IMR-90 (cell line): ENCODE data around the gene MSH2. TPM values are rescaled to one million over a fixed set of nuclear protein-coding genes. Genes with fewer than 3 reads are reported as not detected.

ENCODE experiments used
- ATAC-seq: fragments of 200-7000 bp; cut with Tn5 transposase; 2 replicates; pipeline ENCODE4 v1.9.1; 2020; ENCODE audit warnings: low read depth, mild to moderate bottlenecking, moderate library complexity
- BruUV-seq: library from RNA; stranded (reverse); fragments of 400-500 nt; replicated peaks from 2 replicates; lab custom pipeline; 2021; lab: Mats Ljungman, UMichigan
- CTCF ChIA-PET: fragments of 300-600 bp; formaldehyde crosslinking; extraction: SDS; loops from one replicate; lab custom pipeline; 2021; ENCODE audit warnings: antibody characterized with exemption; lab: Yijun Ruan, JAX
- POLR2A ChIA-PET: fragments of 300-600 bp; sonication (Branson Sonifier 250); formaldehyde crosslinking; loops from one replicate; lab custom pipeline; 2022; ENCODE audit warnings: antibody characterized with exemption; ENCODE audit not compliant: unreplicated experiment; lab: Charles Lee
- DNase-seq: peaks from one replicate; pipeline ENCODE4 v3.0.0; 2013
- H2AFZ ChIP-seq: replicated peaks from 2 replicates; pipeline ENCODE3; 2013; ENCODE audit warnings: low read length, mild to moderate bottlenecking; ENCODE audit not compliant: poor library complexity
- H2AK5ac ChIP-seq: 2 replicates; pipeline ENCODE4 v1.6.1; 2013; ENCODE audit warnings: low read depth, low read length, inconsistent platforms
- H2AK9ac ChIP-seq: replicated peaks from 2 replicates; pipeline ENCODE3; 2013; ENCODE audit warnings: mild to moderate bottlenecking, low read depth, low read length, moderate library complexity; ENCODE audit not compliant: poor library complexity
- H2BK120ac ChIP-seq: 2 replicates; pipeline ENCODE4 v1.6.1; 2013; ENCODE audit warnings: low read depth, low read length, inconsistent platforms
- H2BK15ac ChIP-seq: 3 replicates; pipeline ENCODE4 v1.6.1; 2013; ENCODE audit warnings: low read depth, low read length, inconsistent platforms
- H2BK20ac ChIP-seq: 2 replicates; pipeline ENCODE4 v1.6.1; 2013; ENCODE audit warnings: low read depth, mild to moderate bottlenecking, inconsistent platforms, low read length, moderate library complexity
- H2BK5ac ChIP-seq: 2 replicates; pipeline ENCODE4 v1.6.1; 2013; ENCODE audit warnings: mild to moderate bottlenecking, low read depth, low read length, inconsistent platforms; ENCODE audit not compliant: poor library complexity, severe bottlenecking
- H3K14ac ChIP-seq: replicated peaks from 2 replicates; pipeline ENCODE4 v1.6.1; 2013; ENCODE audit warnings: low read depth, low read length, inconsistent platforms
- H3K18ac ChIP-seq: 2 replicates; pipeline ENCODE4 v1.6.1; 2013; ENCODE audit warnings: low read depth, low read length, control low read depth
- H3K23ac ChIP-seq: 2 replicates; pipeline ENCODE4 v1.6.1; 2013; ENCODE audit warnings: low read depth, low read length, inconsistent platforms
- H3K27ac ChIP-seq: 2 replicates; pipeline ENCODE4 v1.5.1; 2013; ENCODE audit warnings: mild to moderate bottlenecking, control low read depth, low read length; ENCODE audit not compliant: insufficient read depth
- H3K27me3 ChIP-seq: 2 replicates; pipeline ENCODE4 v1.6.1; 2013; ENCODE audit warnings: low read length; ENCODE audit not compliant: control insufficient read depth, insufficient read depth
- H3K36me3 ChIP-seq: 2 replicates; pipeline ENCODE4 v1.6.1; 2013; ENCODE audit warnings: low read length, mixed read lengths; ENCODE audit not compliant: control insufficient read depth, insufficient read depth
- H3K4ac ChIP-seq: 2 replicates; pipeline ENCODE4 v1.6.1; 2013; ENCODE audit warnings: low read depth, low read length, inconsistent platforms
- H3K4me1 ChIP-seq: 2 replicates; pipeline ENCODE4 v1.6.1; 2013; ENCODE audit warnings: low read length, mixed read lengths; ENCODE audit not compliant: control insufficient read depth, insufficient read depth
- H3K4me2 ChIP-seq: 2 replicates; pipeline ENCODE4 v1.6.1; 2013; ENCODE audit warnings: low read depth, mild to moderate bottlenecking, control low read depth, low read length, moderate library complexity
- H3K4me3 ChIP-seq: 2 replicates; pipeline ENCODE4 v1.5.1; 2013; ENCODE audit warnings: low read depth, mild to moderate bottlenecking, control low read depth, low read length, moderate library complexity; ENCODE audit not compliant: insufficient read depth
- H3K56ac ChIP-seq: 2 replicates; pipeline ENCODE4 v1.6.1; 2013; ENCODE audit warnings: low read length, inconsistent platforms; ENCODE audit not compliant: insufficient read depth; ENCODE audit errors: extremely low read depth
- H3K79me1 ChIP-seq, 2 experiments: 2 replicates each; pipeline ENCODE4 v1.6.1; 2013; ENCODE audit warnings: low read length in 2 of 2, inconsistent platforms in 1 of 2, low read depth in 1 of 2
- H3K9ac ChIP-seq: 2 replicates; pipeline ENCODE4 v1.6.1; 2013; ENCODE audit warnings: low read depth, low read length, control low read depth
- H3K9me1 ChIP-seq: 2 replicates; pipeline ENCODE4 v1.6.1; 2013; ENCODE audit warnings: low read length, inconsistent platforms; ENCODE audit not compliant: insufficient read depth
- H3K9me3 ChIP-seq: 2 replicates; pipeline ENCODE4 v1.6.1; 2013; ENCODE audit warnings: low read length; ENCODE audit not compliant: control insufficient read depth, insufficient read depth
- H4K20me1 ChIP-seq: 2 replicates; pipeline ENCODE4 v1.6.1; 2013; ENCODE audit warnings: low read length, inconsistent platforms; ENCODE audit not compliant: insufficient read depth
- H4K5ac ChIP-seq: 2 replicates; pipeline ENCODE4 v1.6.1; 2013; ENCODE audit warnings: mild to moderate bottlenecking, low read depth, low read length, control low read depth
- H4K8ac ChIP-seq, 2 experiments: 2 replicates each; pipeline ENCODE4 v1.6.1; 2013; ENCODE audit warnings: low read depth in 2 of 2, low read length in 2 of 2, control low read depth in 1 of 2, inconsistent platforms in 1 of 2
- H4K91ac ChIP-seq: 2 replicates; pipeline ENCODE4 v1.6.1; 2013; ENCODE audit warnings: low read depth, low read length, inconsistent platforms; ENCODE audit not compliant: insufficient read depth
- NFE2L2 ChIP-seq: fragments of 150-350 bp; IDR thresholded peaks from 2 replicates; pipeline ENCODE4 v1.6.1; 2016; ENCODE audit warnings: low read depth, mild to moderate bottlenecking, low read length
- WGBS, 2 experiments: methylation state at CpG; one replicate each; pipeline versions ENCODE4 v1.1.5 to v1.1.7; 2013; ENCODE audit warnings: missing lambda C conversion rate in 2 of 2; ENCODE audit not compliant: insufficient read length in 1 of 2; ENCODE audit errors: extremely low coverage in 2 of 2; 5-methylcytosine and 5-hydroxymethylcytosine counted together
- dilution Hi-C: fragments of 300-500 bp; cut with HindIII; formaldehyde crosslinking; loops from one replicate; pipeline ENCODE4 v1.14.3; 2018; ENCODE audit warnings: low sequenced_read_pairs; ENCODE audit not compliant: unreplicated experiment
- in situ Hi-C: fragments of 300-500 bp; cut with MboI; formaldehyde crosslinking; loops from 3 replicates; pipeline ENCODE4 v1.14.3; 2019; ENCODE audit warnings: low sequenced_read_pairs, inconsistent platforms, mixed read lengths
- intact Hi-C: fragments of 100-400 bp; cut with micrococcal nuclease; formaldehyde crosslinking; loops from 2 replicates; pipeline ENCODE4 v1.10.0; 2022
- polyA plus RNA-seq, 3 experiments: library from polyadenylated mRNA; depleted of rRNA; stranded (reverse); fragments of >200 nt; gene quantifications; 2 replicates each; pipeline ENCODE4 v1.2.3, GENCODE V29; 2012; ENCODE audit warnings: low replicate concordance in 1 of 3
- total RNA-seq: library from RNA; depleted of rRNA; stranded (reverse); fragments of >200 nt; gene quantifications from 2 replicates; pipeline ENCODE4 v1.2.3, GENCODE V29; 2012

The MSH2 gene
- total and polyA plus RNA-seq, 2 of the 4 experiments (the other 2 are of a cell fraction): 13.8 to 22.6 TPM

GRCh38 chr2:47422016-47422415, 19.1 kb downstream of the MSH2 start:
- no peak for TF ChIP-seq NFE2L2
- Histone ChIP-seq H2BK5ac (peak overlapping the region; percentile 15), H4K5ac (no peak overlapping the region), H3K36me3 (peaks cover 12% of the 10 kb centered on the region; the same call in 1 of the 2 replicates), H3K9me3 (no peaks in the 10 kb centered on the region), H2AK9ac (no peak overlapping the region), H3K4me2 (no peak overlapping the region), H3K56ac (no peak overlapping the region), H3K4me1 (no peaks in the 10 kb centered on the region), H3K27ac (peak overlapping the region; percentile 20; the same call in 1 of the 2 replicates), H3K4me3 (no peak overlapping the region), H3K9me1 (no peaks in the 10 kb centered on the region), H2AFZ (no peak overlapping the region), H2AK5ac (no peak overlapping the region), H3K14ac (no peak overlapping the region), H4K8ac (no peak overlapping the region), H2BK15ac (no peak overlapping the region), H3K27me3 (no peaks in the 10 kb centered on the region), H3K18ac (no peak overlapping the region), H3K79me1 (peaks cover 0 to 1% of the 10 kb centered on the region in 2 experiments; a peak in 2 of 4 replicates), H3K9ac (no peak overlapping the region), H2BK20ac (peak overlapping the region; percentile 24; the same call in 1 of the 2 replicates), H4K91ac (no peak overlapping the region), H3K23ac (no peak overlapping the region), H4K20me1 (no peaks in the 10 kb centered on the region), H2BK120ac (no peak overlapping the region), H3K4ac (peak overlapping the region; percentile 35; the same call in 1 of the 2 replicates)
- dilution Hi-C loops: no loop called here
- POLR2A ChIA-PET: no interaction called here
- CTCF ChIA-PET: interaction anchor here (1.5 kb wide), 1 partner anchor 87 kb away, joined by 3 read pairs; no protein-coding TSS in a partner anchor
- no peak for ATAC-seq
- intact Hi-C loops: no loop called here
- in situ Hi-C loops: no loop called here
- no peak for DNase-seq
- no TSS peak for BruUV-seq
- 100% methylated on average over 1 of the region's 4 CpGs; no CpG with 5 or more reads in 1 of the 2 experiments for WGBS, 2 experiments
